PFSK-1 (cell line): Measurements from ENCODE around the gene LSM4.

Experiments used
- FOXP2 ChIP-seq: optimal IDR thresholded peaks from 2 replicates; pipeline ENCODE3; 2011; ENCODE audit warnings: borderline replicate concordance, control low read depth, inconsistent platforms; ENCODE audit not compliant: insufficient read depth; ENCODE audit errors: extremely low read length, extremely low read depth
- POLR2AphosphoS5 ChIP-seq: IDR thresholded peaks from 2 replicates; pipeline ENCODE4 v1.6.1; 2012; ENCODE audit warnings: low read depth, mild to moderate bottlenecking, control low read depth, low read length, moderate library complexity
- SIN3A ChIP-seq: IDR thresholded peaks from 2 replicates; pipeline ENCODE4 v1.6.1; 2012; ENCODE audit warnings: mild to moderate bottlenecking, low read length, moderate library complexity, borderline replicate concordance; ENCODE audit not compliant: insufficient read depth
- TAF1 ChIP-seq: IDR thresholded peaks from 2 replicates; pipeline ENCODE4 v1.6.1; 2012; ENCODE audit warnings: low read length, control low read depth, borderline replicate concordance; ENCODE audit not compliant: insufficient read depth
- TF ChIP-seq, protein P1 (sequence below), 2 experiments: IDR thresholded peaks; 2 replicates each; pipeline versions ENCODE4 v1.6.1 to v1.8.0; 2011 to 2012; ENCODE audit warnings: low read depth in 2 of 2, low read length in 2 of 2, control low read depth in 1 of 2, inconsistent platforms in 1 of 2, mild to moderate bottlenecking in 1 of 2, moderate library complexity in 1 of 2; ENCODE audit not compliant: insufficient read depth in 1 of 2

Gene LSM4

GRCh38 chr19:18278521-18279265 lies 44.2 kb downstream of the LSM4 start:
- no peak for TF ChIP-seq SIN3A
- no peak for TF ChIP-seq TAF1
- TF ChIP-seq, protein P1, sequence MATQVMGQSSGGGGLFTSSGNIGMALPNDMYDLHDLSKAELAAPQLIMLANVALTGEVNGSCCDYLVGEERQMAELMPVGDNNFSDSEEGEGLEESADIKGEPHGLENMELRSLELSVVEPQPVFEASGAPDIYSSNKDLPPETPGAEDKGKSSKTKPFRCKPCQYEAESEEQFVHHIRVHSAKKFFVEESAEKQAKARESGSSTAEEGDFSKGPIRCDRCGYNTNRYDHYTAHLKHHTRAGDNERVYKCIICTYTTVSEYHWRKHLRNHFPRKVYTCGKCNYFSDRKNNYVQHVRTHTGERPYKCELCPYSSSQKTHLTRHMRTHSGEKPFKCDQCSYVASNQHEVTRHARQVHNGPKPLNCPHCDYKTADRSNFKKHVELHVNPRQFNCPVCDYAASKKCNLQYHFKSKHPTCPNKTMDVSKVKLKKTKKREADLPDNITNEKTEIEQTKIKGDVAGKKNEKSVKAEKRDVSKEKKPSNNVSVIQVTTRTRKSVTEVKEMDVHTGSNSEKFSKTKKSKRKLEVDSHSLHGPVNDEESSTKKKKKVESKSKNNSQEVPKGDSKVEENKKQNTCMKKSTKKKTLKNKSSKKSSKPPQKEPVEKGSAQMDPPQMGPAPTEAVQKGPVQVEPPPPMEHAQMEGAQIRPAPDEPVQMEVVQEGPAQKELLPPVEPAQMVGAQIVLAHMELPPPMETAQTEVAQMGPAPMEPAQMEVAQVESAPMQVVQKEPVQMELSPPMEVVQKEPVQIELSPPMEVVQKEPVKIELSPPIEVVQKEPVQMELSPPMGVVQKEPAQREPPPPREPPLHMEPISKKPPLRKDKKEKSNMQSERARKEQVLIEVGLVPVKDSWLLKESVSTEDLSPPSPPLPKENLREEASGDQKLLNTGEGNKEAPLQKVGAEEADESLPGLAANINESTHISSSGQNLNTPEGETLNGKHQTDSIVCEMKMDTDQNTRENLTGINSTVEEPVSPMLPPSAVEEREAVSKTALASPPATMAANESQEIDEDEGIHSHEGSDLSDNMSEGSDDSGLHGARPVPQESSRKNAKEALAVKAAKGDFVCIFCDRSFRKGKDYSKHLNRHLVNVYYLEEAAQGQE (IDR thresholded peaks at IDR 0.05; ENCODE audit: insufficient read depth in 1 of 2, low read depth in 2 of 2, low read length in 2 of 2): no peak
- TF ChIP-seq POLR2AphosphoS5: no peak
- TF ChIP-seq FOXP2: no peak

GRCh38 chr19:18274781-18275356 lies 48.0 kb downstream of the LSM4 start:
- TF ChIP-seq FOXP2: no peak
- no peak for TF ChIP-seq TAF1
- no peak for TF ChIP-seq SIN3A

DNA sequence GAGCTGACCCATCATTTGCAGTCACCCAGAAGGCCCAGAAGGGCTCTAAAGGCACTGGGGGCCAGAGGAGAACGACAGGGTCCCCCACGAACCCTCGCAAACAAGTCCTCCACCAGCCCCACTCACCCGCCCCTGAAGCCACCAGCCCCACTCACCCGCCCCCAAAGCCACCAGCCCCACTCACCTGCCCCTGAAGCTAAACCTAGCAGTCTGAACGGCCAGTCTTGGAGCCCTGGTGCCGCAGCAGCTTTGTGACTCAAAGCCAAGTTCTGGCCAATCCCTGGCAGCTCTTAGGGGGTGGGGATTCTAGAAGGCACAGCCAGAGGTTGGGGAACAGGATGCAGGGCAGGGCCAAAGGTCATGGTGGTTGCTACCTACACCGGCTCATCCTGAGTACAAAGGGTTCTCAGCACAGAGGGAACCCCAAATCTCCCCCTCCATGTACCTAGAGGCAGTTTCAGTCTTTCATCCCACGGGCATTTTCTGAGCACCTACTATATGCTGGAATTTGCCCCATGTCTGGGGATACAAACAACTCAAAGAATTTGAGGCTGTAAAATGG lies 48.6 kb downstream of the LSM4 start, which contains the start of gene IQCN:
TSS of gene IQCN (minus strand) at position 234 of the 562 bp plus-strand sequence. CDS start 4,974 bp downstream, outside the sequence.
- no peak for TF ChIP-seq TAF1
- TF ChIP-seq SIN3A: no peak
- no peak for TF ChIP-seq FOXP2
- TF ChIP-seq POLR2AphosphoS5: no peak
- TF ChIP-seq, protein P1 (IDR thresholded peaks at IDR 0.05; ENCODE audit: insufficient read depth in 1 of 2, low read depth in 2 of 2, low read length in 2 of 2): no peak

GRCh38 chr19:18273561-18274218 lies 49.2 kb downstream of the LSM4 start:
- TF ChIP-seq, protein P1 (IDR thresholded peaks at IDR 0.05; ENCODE audit: insufficient read depth in 1 of 2, low read depth in 2 of 2, low read length in 2 of 2): no peak
- TF ChIP-seq FOXP2: no peak
- TF ChIP-seq POLR2AphosphoS5: no peak
- TF ChIP-seq SIN3A: no peak

GRCh38 chr19:18271433-18271841 lies 51.4 kb downstream of the LSM4 start:
- TF ChIP-seq SIN3A: no peak
- TF ChIP-seq TAF1: no peak
- no peak for TF ChIP-seq FOXP2
- TF ChIP-seq POLR2AphosphoS5: no peak
- TF ChIP-seq, protein P1 (IDR thresholded peaks at IDR 0.05; ENCODE audit: insufficient read depth in 1 of 2, low read depth in 2 of 2, low read length in 2 of 2): no peak
